ENCODE data around the gene METAP2. TPM values are rescaled to one million over a fixed set of nuclear protein-coding genes. Genes with fewer than 3 reads are reported as not detected.

The METAP2 gene
- total and polyA plus RNA-seq, 2 experiments from 2014 or later, result 55.6 to 64.3 TPM

- H3K9me3 ChIP-seq (ENCODE audit: low read depth), result no peaks in the 10 kb centered on the region
- no peak overlapping the region for H3K9ac ChIP-seq
- no peaks in the 10 kb centered on the region for H3K4me1 ChIP-seq (ENCODE audit: insufficient read depth)
- WGBS, 2 experiments (ENCODE audit: low coverage in 1 of 2, low lambda C conversion rate in 2 of 2, missing lambda C conversion rate in 2 of 2), result 52 to 57% methylated on average over 4 of the region's 4 CpGs
- no peaks in the 10 kb centered on the region for H3K9me2 ChIP-seq (ENCODE audit: insufficient read depth)
- H3K36me3 ChIP-seq (ENCODE audit: low read depth), result no peaks in the 10 kb centered on the region
- no peaks in the 10 kb centered on the region for H3F3A ChIP-seq (ENCODE audit: insufficient read depth)
- TF ChIP-seq EZH2 (IDR thresholded peaks at IDR 0.05; ENCODE audit: insufficient read depth, poor library complexity, severe bottlenecking) (no peak), EZH2phosphoT487 (IDR thresholded peaks at IDR 0.05; ENCODE audit: insufficient read depth, low read depth) (no peak)
- H3K27me3 ChIP-seq (replicated peaks; ENCODE audit: insufficient read depth), result peaks cover 18% of the 10 kb centered on the region; the same call in 1 of the 2 replicates
- no peaks in the 10 kb centered on the region for H3K79me2 ChIP-seq (ENCODE audit: insufficient read depth)
- in situ Hi-C loops (cut with MboI), result no loop called here
- H3K4me3 ChIP-seq, result no peak overlapping the region
- no peak overlapping the region for H2AFZ ChIP-seq
- DNase-seq, result no peak
- H4K20me1 ChIP-seq (ENCODE audit: insufficient read depth), result no peaks in the 10 kb centered on the region
- H3K4me2 ChIP-seq (ENCODE audit: unreplicated experiment), result no peak overlapping the region
- no peak overlapping the region for H3K27ac ChIP-seq
Measured at GRCh38 chr12:95554532-95555071, 80.7 kb downstream of the METAP2 start.

DNA sequence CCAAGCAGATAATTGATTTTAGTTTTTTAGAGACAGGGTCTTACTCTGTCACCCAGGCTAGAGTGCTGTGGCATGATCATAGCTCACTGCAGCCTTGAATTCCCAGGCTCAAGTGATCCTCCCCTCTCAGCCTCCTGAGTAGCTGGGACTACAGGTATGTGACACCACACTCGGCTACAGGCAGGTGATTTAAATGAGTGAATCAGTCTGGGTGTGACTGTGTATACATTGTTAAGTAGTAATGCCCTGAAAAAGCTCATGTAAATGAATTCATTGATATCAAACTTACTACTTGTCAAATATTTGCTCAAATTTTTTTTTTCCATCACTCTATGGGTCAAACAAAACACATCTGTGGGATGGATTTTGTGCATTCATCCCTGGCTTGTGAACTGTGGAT is 83.7 kb downstream of the METAP2 start:
- TF ChIP-seq EZH2 (IDR thresholded peaks at IDR 0.05; ENCODE audit: insufficient read depth, poor library complexity, severe bottlenecking) (no peak), EZH2phosphoT487 (IDR thresholded peaks at IDR 0.05; ENCODE audit: insufficient read depth, low read depth) (no peak)
- no peaks in the 10 kb centered on the region for H4K20me1 ChIP-seq (ENCODE audit: insufficient read depth)
- H3K4me3 ChIP-seq, result no peak overlapping the region
- no peak overlapping the region for H3K27ac ChIP-seq
- H2AFZ ChIP-seq, result no peak overlapping the region
- WGBS, 2 experiments (ENCODE audit: low coverage in 1 of 2, low lambda C conversion rate in 2 of 2, missing lambda C conversion rate in 2 of 2), result 56 to 76% methylated on average over 1 of the region's 1 CpG
- no peaks in the 10 kb centered on the region for H3K9me3 ChIP-seq (ENCODE audit: low read depth)
- no peaks in the 10 kb centered on the region for H3F3A ChIP-seq (ENCODE audit: insufficient read depth)
- no peaks in the 10 kb centered on the region for H3K79me2 ChIP-seq (ENCODE audit: insufficient read depth)
- H3K9ac ChIP-seq, result no peak overlapping the region
- H3K9me2 ChIP-seq (ENCODE audit: insufficient read depth), result no peaks in the 10 kb centered on the region
- H3K4me2 ChIP-seq (ENCODE audit: unreplicated experiment), result no peak overlapping the region
- H3K4me1 ChIP-seq (ENCODE audit: insufficient read depth), result no peaks in the 10 kb centered on the region
- no peak for DNase-seq
- H3K36me3 ChIP-seq (ENCODE audit: low read depth), result no peaks in the 10 kb centered on the region
- in situ Hi-C loops (cut with MboI), result no loop called here
- no peaks in the 10 kb centered on the region; the same call in 1 of the 2 replicates for H3K27me3 ChIP-seq (replicated peaks; ENCODE audit: insufficient read depth)

Small RNA genes lying within 50 kb of the gene (small RNA-seq; reads per million reads assigned to genes)
- not detected for gene RNU6-735P (ENCODE audit: low read depth, low replicate concordance)

Other genes with a start within 250 kb of the METAP2 start
- 0.25 and 0.76 TPM in 2 replicates for gene USP44, start 77.3 kb downstream of the METAP2 start, total RNA-seq (2014; rRNA removed; shearing (Covaris generic))
- gene USP44, start 77.3 kb downstream of the METAP2 start, polyA plus RNA-seq (2016; fragmentation: Nextera tagmentation; extraction: Ambion mirVana), result 0.54 and 0.58 TPM in 2 replicates

Measured in GM23248 (cell line).